Activated CD4-positive, alpha-beta T cell treated with anti-CD3 and anti-CD28 coated beads, Interleukin-2, amount 10 ng/mL, durations not matched to agents 7 days and 5 days (primary cell): ENCODE data around the gene NCOR2. TPM values are rescaled to one million over a fixed set of nuclear protein-coding genes. Genes with fewer than 3 reads are reported as not detected.

ENCODE experiments used
- CTCF ChIA-PET: fragments of 350-600 bp; sonication (Branson Sonifier 250); formaldehyde crosslinking; loops from one replicate; lab custom pipeline; 2021; ENCODE audit warnings: antibody characterized with exemption; lab: Charles Lee
- POLR2A ChIA-PET: fragments of 350-600 bp; sonication (Branson Sonifier 250); formaldehyde crosslinking; loops from one replicate; lab custom pipeline; 2021; ENCODE audit warnings: antibody characterized with exemption; lab: Charles Lee
- DNase-seq: peaks from one replicate; pipeline ENCODE4 v3.0.0-alpha.2; 2020
- H3K27ac Mint-ChIP-seq: one replicate; pipeline ENCODE4 v1.8.0; 2021; ENCODE audit warnings: mild to moderate bottlenecking, moderate library complexity, mixed read lengths
- H3K27me3 Mint-ChIP-seq: one replicate; pipeline ENCODE4 v1.8.0; 2021; ENCODE audit warnings: mixed read lengths
- H3K36me3 Mint-ChIP-seq: one replicate; pipeline ENCODE4 v1.8.0; 2021; ENCODE audit warnings: low read depth, mixed read lengths
- H3K4me1 Mint-ChIP-seq: one replicate; pipeline ENCODE4 v1.8.0; 2021; ENCODE audit warnings: mixed read lengths
- H3K4me3 Mint-ChIP-seq: one replicate; pipeline ENCODE4 v1.8.0; 2021; ENCODE audit warnings: mild to moderate bottlenecking, moderate library complexity, mixed read lengths
- H3K9me3 Mint-ChIP-seq: one replicate; pipeline ENCODE4 v1.8.0; 2021; ENCODE audit warnings: mixed read lengths
- total RNA-seq, 2 experiments: library from RNA; stranded (reverse); gene quantifications; one replicate each; pipeline ENCODE4 v1.2.3, GENCODE V29; 2021

NCOR2 gene
- total RNA-seq, 2 experiments from 2014 or later: 96.4 to 102 TPM

GRCh38 chr12:124529565-124530276 is 37.7 kb downstream of the NCOR2 start:
- Mint-ChIP-seq H3K27ac (no peak overlapping the region), H3K36me3 (no peaks in the 10 kb centered on the region), H3K27me3 (no peaks in the 10 kb centered on the region), H3K9me3 (no peaks in the 10 kb centered on the region), H3K4me1 (no peaks in the 10 kb centered on the region), H3K4me3 (no peak overlapping the region)
- POLR2A ChIA-PET: no interaction called here
- no peak for DNase-seq
- CTCF ChIA-PET: interaction anchor here (1.4 kb wide), 1 partner anchor 40 kb away, joined by 3 read pairs; no protein-coding TSS in a partner anchor

GRCh38 chr12:124527861-124528561 is 39.4 kb downstream of the NCOR2 start:
- Mint-ChIP-seq H3K27me3 (no peaks in the 10 kb centered on the region), H3K9me3 (no peaks in the 10 kb centered on the region), H3K4me1 (no peaks in the 10 kb centered on the region), H3K36me3 (no peaks in the 10 kb centered on the region), H3K4me3 (no peak overlapping the region), H3K27ac (no peak overlapping the region)
- CTCF ChIA-PET: interaction anchor here (0.7 to 1.4 kb wide), 2 partner anchors 8 to 38 kb away, joined by 3 read pairs; no protein-coding TSS in a partner anchor
- POLR2A ChIA-PET: no interaction called here
- no peak for DNase-seq

- POLR2A ChIA-PET: interaction anchor here (0.6 kb wide), 1 partner anchor 69 kb away, joined by 5 read pairs; no protein-coding TSS in a partner anchor
- CTCF ChIA-PET: interaction anchor here (0.7 kb wide), 1 partner anchor 43 kb away, joined by 3 read pairs; no protein-coding TSS in a partner anchor
- no peak overlapping the region for H3K4me3 Mint-ChIP-seq
- no peaks in the 10 kb centered on the region for H3K9me3 Mint-ChIP-seq
- no peaks in the 10 kb centered on the region for H3K4me1 Mint-ChIP-seq
- no peaks in the 10 kb centered on the region for H3K36me3 Mint-ChIP-seq
- no peaks in the 10 kb centered on the region for H3K27me3 Mint-ChIP-seq
- no peak overlapping the region for H3K27ac Mint-ChIP-seq
- DNase-seq: no peak
Measured at GRCh38 chr12:124525927-124526692, 41.3 kb downstream of the NCOR2 start.

DNA sequence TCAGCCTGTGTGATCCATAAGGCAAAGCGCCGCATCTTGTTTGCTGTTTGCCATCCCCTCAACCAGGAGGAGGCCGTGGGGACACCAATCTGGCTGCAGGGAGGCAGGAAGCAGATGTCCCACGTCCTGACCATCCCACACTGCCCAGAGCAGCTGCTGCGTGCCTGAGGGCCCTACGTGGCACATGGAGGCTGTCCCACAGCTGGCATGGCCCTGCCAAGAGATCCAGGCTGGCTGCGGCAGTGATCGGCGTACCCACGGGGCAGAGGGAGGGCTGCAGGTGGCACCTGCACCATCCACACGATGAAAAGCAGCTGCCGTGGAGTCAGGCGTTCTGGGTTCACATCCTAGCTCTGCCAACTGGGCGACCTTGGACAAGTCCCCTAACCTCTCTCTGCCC is 42.0 kb downstream of the NCOR2 start:
- Mint-ChIP-seq H3K27me3 (no peaks in the 10 kb centered on the region), H3K4me3 (no peak overlapping the region), H3K4me1 (peaks cover 2% of the 10 kb centered on the region), H3K27ac (no peak overlapping the region), H3K36me3 (no peaks in the 10 kb centered on the region), H3K9me3 (no peaks in the 10 kb centered on the region)
- CTCF ChIA-PET: interaction anchor here (0.7 to 1.1 kb wide), 2 partner anchors 44 to 126 kb away, joined by 3 to 4 read pairs; no protein-coding TSS in a partner anchor
- no peak for DNase-seq
- POLR2A ChIA-PET: no interaction called here

GRCh38 chr12:124524231-124524925 is 43.0 kb downstream of the NCOR2 start:
- POLR2A ChIA-PET: no interaction called here
- Mint-ChIP-seq H3K9me3 (no peaks in the 10 kb centered on the region), H3K4me3 (no peak overlapping the region), H3K27ac (no peak overlapping the region), H3K4me1 (peaks cover 4% of the 10 kb centered on the region), H3K36me3 (no peaks in the 10 kb centered on the region), H3K27me3 (no peaks in the 10 kb centered on the region)
- CTCF ChIA-PET: interaction anchor here (1.1 kb wide), 1 partner anchor 127 kb away, joined by 4 read pairs; no protein-coding TSS in a partner anchor
- no peak for DNase-seq

DNA sequence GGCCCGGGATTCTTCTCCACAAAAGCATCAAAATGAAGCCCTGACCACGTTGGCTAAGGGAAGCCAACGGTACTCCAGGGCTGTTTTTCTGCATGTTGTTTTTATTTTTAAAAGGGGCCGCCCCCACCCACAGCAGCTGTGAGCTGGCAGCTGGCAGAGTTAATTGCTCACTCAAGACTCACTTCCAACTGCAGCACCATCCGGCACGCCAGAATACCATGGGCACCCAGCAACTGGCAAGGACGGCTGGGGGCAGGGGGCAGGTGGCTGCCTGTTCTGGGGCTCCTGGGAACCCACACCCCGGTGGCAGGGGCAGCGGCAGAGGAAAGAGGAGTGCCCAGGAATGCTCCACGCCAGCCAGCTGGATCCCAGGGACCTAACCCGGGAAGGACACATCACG is 44.3 kb downstream of the NCOR2 start:
- CTCF ChIA-PET: no interaction called here
- Mint-ChIP-seq H3K9me3 (no peaks in the 10 kb centered on the region), H3K36me3 (no peaks in the 10 kb centered on the region), H3K4me3 (no peak overlapping the region), H3K27ac (no peak overlapping the region), H3K4me1 (peaks cover 4% of the 10 kb centered on the region), H3K27me3 (no peaks in the 10 kb centered on the region)
- DNase-seq: no peak
- POLR2A ChIA-PET: no interaction called here

- ChIA-PET POLR2A (no interaction called here), CTCF (no interaction called here)
- DNase-seq: no peak
- H3K4me3 Mint-ChIP-seq: no peak overlapping the region
- H3K27ac Mint-ChIP-seq: no peak overlapping the region
- H3K27me3 Mint-ChIP-seq: no peaks in the 10 kb centered on the region
- no peaks in the 10 kb centered on the region for H3K36me3 Mint-ChIP-seq
- H3K4me1 Mint-ChIP-seq: peaks cover 4% of the 10 kb centered on the region
- H3K9me3 Mint-ChIP-seq: no peaks in the 10 kb centered on the region
Measured at GRCh38 chr12:124520907-124521306, 46.5 kb downstream of the NCOR2 start.

DNA sequence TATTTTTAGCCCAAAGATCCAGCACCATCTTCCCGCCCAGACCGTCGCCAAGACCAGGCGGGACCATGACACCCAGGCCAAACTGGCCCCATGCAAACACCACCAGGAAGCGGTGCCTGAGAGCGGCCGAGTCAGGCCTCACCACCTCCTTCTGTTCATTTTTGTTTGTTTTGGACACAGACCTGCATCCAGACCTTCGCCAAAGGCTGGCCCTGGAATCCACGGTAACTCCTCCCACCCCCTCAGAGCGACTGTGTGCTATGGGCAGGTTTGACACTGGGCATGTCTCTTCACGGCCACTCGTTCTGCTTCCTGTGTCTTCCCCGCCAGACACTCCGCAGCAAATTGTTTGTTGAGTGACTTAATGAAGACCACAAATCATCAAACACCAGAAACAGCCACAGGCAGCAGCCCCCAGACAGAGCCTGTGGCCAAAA is 47.1 kb downstream of the NCOR2 start:
- Mint-ChIP-seq H3K27ac (no peak overlapping the region), H3K4me1 (peaks cover 7% of the 10 kb centered on the region), H3K4me3 (no peak overlapping the region), H3K27me3 (no peaks in the 10 kb centered on the region), H3K36me3 (peaks cover 5% of the 10 kb centered on the region), H3K9me3 (no peaks in the 10 kb centered on the region)
- no peak for DNase-seq
- POLR2A ChIA-PET: no interaction called here
- CTCF ChIA-PET: no interaction called here

DNA sequence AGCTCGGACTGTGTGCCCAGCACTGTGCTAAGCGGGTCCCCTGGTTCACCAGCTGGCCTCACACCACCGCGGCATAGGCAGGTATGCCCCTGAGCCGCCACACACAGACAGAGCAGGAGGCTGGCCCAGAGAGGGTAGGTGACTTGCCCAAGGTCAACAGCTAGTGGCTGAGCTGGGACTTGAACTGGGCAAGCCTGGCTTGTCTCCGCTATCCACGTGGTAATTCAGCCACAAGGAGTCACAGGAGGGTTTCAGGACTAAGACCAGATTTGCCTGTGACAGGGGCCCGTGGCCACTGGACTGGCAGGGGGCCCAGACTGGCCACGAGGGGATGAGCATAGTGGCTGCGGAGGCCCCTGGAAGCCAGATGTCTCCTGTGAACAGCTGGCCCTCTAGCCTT is 47.7 kb downstream of the NCOR2 start:
- no peak overlapping the region for H3K27ac Mint-ChIP-seq

DNA sequence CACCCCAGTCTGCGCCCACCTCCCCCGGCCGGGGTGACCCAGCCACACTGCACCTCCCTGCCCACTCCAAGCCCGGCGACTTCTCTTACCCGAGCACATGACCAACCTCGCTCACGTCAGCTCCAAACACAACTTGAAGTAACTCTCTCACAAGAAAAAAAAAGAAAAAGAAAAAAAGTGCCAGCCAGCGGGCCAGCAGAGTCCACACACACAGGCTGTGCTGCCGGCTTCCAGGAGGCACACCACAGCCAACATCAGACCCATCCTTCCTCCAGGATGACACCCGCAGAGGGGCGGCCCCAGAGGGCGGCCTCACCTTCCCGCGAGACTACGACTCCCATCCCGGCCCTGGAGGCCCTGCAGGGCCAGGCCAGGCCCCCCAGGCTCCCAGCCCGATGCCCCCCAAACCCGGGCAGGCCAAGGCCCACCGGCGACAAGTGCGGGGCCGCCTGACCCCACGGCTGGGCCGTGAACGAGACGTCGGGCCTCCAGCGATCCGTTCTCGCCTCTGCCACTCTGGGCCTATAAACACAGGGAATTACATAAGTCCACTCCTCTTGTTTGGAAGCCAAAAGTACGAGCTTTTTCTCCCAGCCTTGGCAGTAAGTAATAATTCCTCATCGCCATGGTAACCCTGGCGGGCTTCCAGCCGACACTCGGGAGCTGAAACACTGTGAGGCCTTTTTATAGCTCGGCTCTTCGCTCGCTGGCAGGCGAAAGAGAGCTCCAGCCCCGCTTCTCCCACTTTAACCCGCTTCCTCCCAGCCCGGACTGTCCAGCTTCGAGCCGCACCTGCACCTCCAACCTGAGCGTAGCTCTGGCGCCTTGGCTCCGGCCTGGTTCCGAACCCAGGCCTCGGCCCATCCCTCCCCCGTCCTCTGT is 49.1 kb downstream of the NCOR2 start:
- peaks cover 5% of the 10 kb centered on the region for H3K36me3 Mint-ChIP-seq
- POLR2A ChIA-PET: no interaction called here
- no peak overlapping the region for H3K4me3 Mint-ChIP-seq
- no peak overlapping the region for H3K27ac Mint-ChIP-seq
- CTCF ChIA-PET: interaction anchor here (1.2 to 1.5 kb wide), 2 partner anchors 10 to 25 kb away, joined by 3 to 6 read pairs; no protein-coding TSS in a partner anchor
- DNase-seq: no peak
- no peaks in the 10 kb centered on the region for H3K27me3 Mint-ChIP-seq
- peaks cover 7% of the 10 kb centered on the region for H3K4me1 Mint-ChIP-seq
- H3K9me3 Mint-ChIP-seq: no peaks in the 10 kb centered on the region

More for the DNA sequence above, 47.7 kb downstream of the NCOR2 start:
- CTCF ChIA-PET: interaction anchor here (0.6 to 1.5 kb wide), 3 partner anchors 8 to 26 kb away, joined by 3 to 6 read pairs (median 3); no protein-coding TSS in a partner anchor
- Mint-ChIP-seq H3K4me1 (peaks cover 7% of the 10 kb centered on the region), H3K9me3 (no peaks in the 10 kb centered on the region), H3K27me3 (no peaks in the 10 kb centered on the region), H3K36me3 (peaks cover 5% of the 10 kb centered on the region), H3K4me3 (no peak overlapping the region)
- DNase-seq: no peak
- POLR2A ChIA-PET: interaction anchor here (0.7 kb wide), 1 partner anchor 251 kb away, joined by 4 read pairs; no protein-coding TSS in a partner anchor
